GM12878 (cell line): Measurements from ENCODE around the gene FAT1. TPM values are rescaled to one million over a fixed set of nuclear protein-coding genes. Genes with fewer than 3 reads are reported as not detected.

ENCODE experiments used
- ATAC-seq: fragments of 200-7000 bp; cut with Tn5 transposase; 3 replicates; pipeline ENCODE4 v1.9.1; 2020; ENCODE audit warnings: mild to moderate bottlenecking, moderate library complexity
- BruUV-seq: library from RNA; stranded (reverse); fragments of 400-500 nt; replicated peaks from 2 replicates; lab custom pipeline; 2021; lab: Mats Ljungman, UMichigan
- CTCF ChIA-PET: fragments of 300-600 bp; sonication (Branson Sonifier 250); formaldehyde crosslinking; extraction: SDS; loops from one replicate; lab custom pipeline; 2021; ENCODE audit warnings: inconsistent platforms; lab: Yijun Ruan, JAX
- POLR2A ChIA-PET: fragments of 350-600 bp; formaldehyde crosslinking; extraction: SDS; loops from one replicate; lab custom pipeline; 2021; ENCODE audit warnings: inconsistent platforms; lab: Charles Lee
- RAD21 ChIA-PET: fragments of 300-600 bp; sonication (Branson Sonifier 250); formaldehyde crosslinking; loops from one replicate; lab custom pipeline; 2023; ENCODE audit warnings: antibody characterized with exemption; ENCODE audit not compliant: unreplicated experiment; lab: Charles Lee
- SMC1A ChIA-PET: fragments of 300-600 bp; sonication (Branson Sonifier 250); formaldehyde crosslinking; loops from one replicate; lab custom pipeline; 2023; ENCODE audit not compliant: unreplicated experiment, uncharacterized antibody; lab: Charles Lee
- DNase-seq: peaks from one replicate; pipeline ENCODE4 v3.0.0-alpha.2; 2011; ENCODE audit warnings: low read depth, low spot score
- FAIRE-seq: peaks from 3 replicates; lab custom pipeline; 2011; peaks lifted over from hg19 to GRCh38; lab: Jason Lieb, UNC
- H2AFZ ChIP-seq: 2 replicates; pipeline ENCODE4 v1.6.0; 2011; ENCODE audit warnings: low read depth, low read length, control low read depth; ENCODE audit not compliant: control insufficient read depth
- H3K27ac ChIP-seq: 2 replicates; pipeline ENCODE4 v1.5.1; 2011; ENCODE audit warnings: control low read depth; ENCODE audit not compliant: control insufficient read depth, insufficient read depth
- H3K27me3 ChIP-seq, 2 experiments: replicated peaks in 1 of 2; 2 replicates each; pipeline versions ENCODE4 v1.6.0 to v1.6.1; 2011; ENCODE audit warnings: low read length in 1 of 2; ENCODE audit not compliant: control insufficient read depth in 2 of 2, insufficient read depth in 2 of 2
- H3K36me3 ChIP-seq, 2 experiments: 2 replicates each; pipeline ENCODE4 v1.5.1; 2011; ENCODE audit warnings: low read length in 1 of 2; ENCODE audit not compliant: control insufficient read depth in 2 of 2, insufficient read depth in 2 of 2
- H3K4me1 ChIP-seq: 2 replicates; pipeline ENCODE4 v1.6.1; 2011; ENCODE audit warnings: mild to moderate bottlenecking, low read length, moderate library complexity, mixed read lengths; ENCODE audit not compliant: control insufficient read depth, insufficient read depth
- H3K4me2 ChIP-seq: 2 replicates; pipeline ENCODE4 v1.6.0; 2011; ENCODE audit warnings: control low read depth; ENCODE audit not compliant: control insufficient read depth, insufficient read depth
- H3K4me3 ChIP-seq: fragments of 200-600 bp; sonication (generic); 2 replicates; pipeline ENCODE4 v1.5.1; 2016
- H3K79me2 ChIP-seq: 2 replicates; pipeline ENCODE4 v1.6.0; 2011; ENCODE audit warnings: low read length; ENCODE audit not compliant: control insufficient read depth, insufficient read depth
- H3K9ac ChIP-seq: 2 replicates; pipeline ENCODE4 v1.8.0; 2011; ENCODE audit warnings: low read length, control low read depth, mixed read lengths; ENCODE audit not compliant: control insufficient read depth, insufficient read depth
- H3K9me3 ChIP-seq: replicated peaks from 3 replicates; pipeline ENCODE4 v1.5.1; 2011; ENCODE audit warnings: mild to moderate bottlenecking, low read length; ENCODE audit not compliant: control insufficient read depth, insufficient read depth
- H4K20me1 ChIP-seq: 2 replicates; pipeline ENCODE4 v1.6.0; 2011; ENCODE audit not compliant: control insufficient read depth, insufficient read depth
- ESRRA ChIP-seq: IDR thresholded peaks from 2 replicates; pipeline ENCODE4 v1.6.1; 2012; ENCODE audit warnings: mild to moderate bottlenecking, low read length, improper control_type of control experiment
- ETV6 ChIP-seq, 2 experiments: fragments of 450-650 bp in 1 of 2; IDR thresholded peaks in 1 of 2; conservative IDR thresholded peaks in 1 of 2; 2 replicates each; pipeline ENCODE4 v1.6.1; 2014; ENCODE audit warnings: antibody characterized with exemption in 1 of 2, borderline replicate concordance in 1 of 2, low read depth in 1 of 2, mild to moderate bottlenecking in 1 of 2, moderate library complexity in 1 of 2
- PRDM15 ChIP-seq: fragments of 450-650 bp; formaldehyde crosslinking; IDR thresholded peaks from 2 replicates; pipeline ENCODE4 v1.4.0; 2020; ENCODE audit warnings: mild to moderate bottlenecking, moderate library complexity
- RELA ChIP-seq: fragments of 450-650 bp; IDR thresholded peaks from 2 replicates; pipeline ENCODE4 v1.8.0; 2014; ENCODE audit warnings: borderline replicate concordance; ENCODE audit not compliant: partially characterized antibody
- SIX5 ChIP-seq: IDR thresholded peaks from 2 replicates; pipeline ENCODE4 v1.6.1; 2011; ENCODE audit warnings: mild to moderate bottlenecking, low read depth, low read length, moderate library complexity; ENCODE audit not compliant: severe bottlenecking
- SMAD1 ChIP-seq: fragments of 450-650 bp; IDR thresholded peaks from 2 replicates; pipeline ENCODE4 v1.6.1; 2018; ENCODE audit warnings: mild to moderate bottlenecking, low read depth; ENCODE audit not compliant: partially characterized antibody
- TAF1 ChIP-seq: IDR thresholded peaks from 2 replicates; pipeline ENCODE4 v1.6.1; 2011; ENCODE audit warnings: mild to moderate bottlenecking, low read depth, low read length, borderline replicate concordance
- WGBS: methylation state at CpG from one replicate; pipeline ENCODE4 v1.1.6; 2016; ENCODE audit warnings: low lambda C conversion rate; ENCODE audit not compliant: insufficient replicate concordance, insufficient coverage; ENCODE audit errors: missing lambda C conversion rate; 5-methylcytosine and 5-hydroxymethylcytosine counted together
- in situ Hi-C: fragments of 300-500 bp; cut with MboI; formaldehyde crosslinking; loops from 9 replicates; pipeline ENCODE4 v1.14.3; 2018; ENCODE audit warnings: mixed read lengths
- intact Hi-C: fragments of 100-400 bp; cut with micrococcal nuclease; formaldehyde crosslinking; loops from one replicate; pipeline ENCODE4 v1.14.2; 2022; ENCODE audit not compliant: unreplicated experiment
- polyA plus RNA-seq, 11 experiments: library from polyadenylated mRNA; depleted of rRNA in 4 of 11; unstranded in 6 of 11; stranded (reverse) in 5 of 11; fragments of >200 nt; fragmentation: Nextera tagmentation in 4 of 11; fragmentation: Illumina TruSeq in 1 of 11; extraction: Ambion mirVana in 4 of 11; extraction: Trizol in 1 of 11; gene quantifications; 1 replicate in 1 of 11; 2 replicates in 10 of 11; pipeline versions ENCODE4 v1.2.1 to v1.2.3, GENCODE V29; 2011 to 2016; ENCODE audit warnings: inconsistent platforms in 2 of 11, missing spikeins in 2 of 11, low read depth in 1 of 11
- total RNA-seq, 4 experiments: library from RNA; depleted of rRNA in 3 of 4; stranded (reverse); fragments of >200 nt in 3 of 4; fragmentation: Illumina TruSeq in 1 of 4; extraction: Trizol in 1 of 4; gene quantifications; 2 replicates each; pipeline versions ENCODE4 v1.2.1 to v1.2.3, GENCODE V29; 2013 to 2021
- TF ChIP-seq, protein P1 (sequence below): fragments of 450-650 bp; conservative IDR thresholded peaks from 2 replicates; pipeline ENCODE4 v1.6.1; 2017; ENCODE audit warnings: mild to moderate bottlenecking, moderate library complexity
- TF ChIP-seq, protein P2 (sequence below): IDR thresholded peaks from 2 replicates; pipeline ENCODE4 v1.6.1; 2011; ENCODE audit warnings: low read depth, mild to moderate bottlenecking, low read length, moderate library complexity, borderline replicate concordance; ENCODE audit errors: extremely low read depth

The FAT1 gene
- total and polyA plus RNA-seq, 10 of the 15 experiments (the other 5 are each of a cell fraction or from before 2014, with no cell fraction given), result 0.04 to 11.8 (median 0.11) TPM; not detected in 1

DNA sequence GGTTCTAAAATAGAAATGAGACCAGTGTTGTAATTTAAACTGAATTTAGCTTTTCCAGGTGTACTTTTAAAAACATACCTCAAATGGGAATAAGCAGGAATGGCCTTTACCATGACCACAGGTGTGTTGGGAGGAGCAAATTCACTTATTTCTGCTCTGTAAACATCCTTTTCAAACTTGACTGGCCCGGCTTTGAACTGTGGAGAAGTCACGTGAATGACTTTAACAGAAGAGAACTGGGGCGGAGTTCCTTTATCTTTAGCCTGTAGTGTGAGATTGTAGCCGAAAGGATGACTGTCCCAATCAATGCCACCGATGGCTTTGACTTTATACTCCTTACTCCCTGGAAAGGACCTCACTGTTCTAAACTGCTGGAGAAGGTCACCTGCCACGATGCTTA, 15.1 kb downstream of the FAT1 start:
- POLR2A ChIA-PET, result no interaction called here
- ATAC-seq, result no peak
- no peak overlapping the region for H3K4me2 ChIP-seq
- H3K36me3 ChIP-seq, result no peaks in the 10 kb centered on the region
- H2AFZ ChIP-seq, result no peak overlapping the region
- DNase-seq, result no peak
- no TSS peak for BruUV-seq
- 24% methylated on average over 6 of the region's 6 CpGs for WGBS
- RAD21 ChIA-PET, result no interaction called here
- H3K27ac ChIP-seq, result no peak overlapping the region
- CTCF ChIA-PET, result no interaction called here
- H3K9me3 ChIP-seq, result no peaks in the 10 kb centered on the region; the same call in 2 of the 3 replicates
- no peaks in the 10 kb centered on the region for H3K79me2 ChIP-seq
- H3K9ac ChIP-seq, result no peak overlapping the region
- TF ChIP-seq SMAD1 (no peak), RELA (no peak), ETV6 (conservative IDR thresholded peaks at IDR 0.05 in 1 of 2, IDR thresholded peaks at IDR 0.05 in 1 of 2; ENCODE audit: borderline replicate concordance in 1 of 2, low read depth in 1 of 2) (no peak), TAF1 (no peak), ESRRA (no peak), SIX5 (no peak), PRDM15 (CRISPR knock-in tag) (no peak)
- TF ChIP-seq, protein P1, sequence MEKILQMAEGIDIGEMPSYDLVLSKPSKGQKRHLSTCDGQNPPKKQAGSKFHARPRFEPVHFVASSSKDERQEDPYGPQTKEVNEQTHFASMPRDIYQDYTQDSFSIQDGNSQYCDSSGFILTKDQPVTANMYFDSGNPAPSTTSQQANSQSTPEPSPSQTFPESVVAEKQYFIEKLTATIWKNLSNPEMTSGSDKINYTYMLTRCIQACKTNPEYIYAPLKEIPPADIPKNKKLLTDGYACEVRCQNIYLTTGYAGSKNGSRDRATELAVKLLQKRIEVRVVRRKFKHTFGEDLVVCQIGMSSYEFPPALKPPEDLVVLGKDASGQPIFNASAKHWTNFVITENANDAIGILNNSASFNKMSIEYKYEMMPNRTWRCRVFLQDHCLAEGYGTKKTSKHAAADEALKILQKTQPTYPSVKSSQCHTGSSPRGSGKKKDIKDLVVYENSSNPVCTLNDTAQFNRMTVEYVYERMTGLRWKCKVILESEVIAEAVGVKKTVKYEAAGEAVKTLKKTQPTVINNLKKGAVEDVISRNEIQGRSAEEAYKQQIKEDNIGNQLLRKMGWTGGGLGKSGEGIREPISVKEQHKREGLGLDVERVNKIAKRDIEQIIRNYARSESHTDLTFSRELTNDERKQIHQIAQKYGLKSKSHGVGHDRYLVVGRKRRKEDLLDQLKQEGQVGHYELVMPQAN, result no peak
- TF ChIP-seq, protein P2, sequence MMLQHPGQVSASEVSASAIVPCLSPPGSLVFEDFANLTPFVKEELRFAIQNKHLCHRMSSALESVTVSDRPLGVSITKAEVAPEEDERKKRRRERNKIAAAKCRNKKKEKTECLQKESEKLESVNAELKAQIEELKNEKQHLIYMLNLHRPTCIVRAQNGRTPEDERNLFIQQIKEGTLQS, result no peak
- TF ChIP-seq, all 136 proteins: peak for 0
- no peaks in the 10 kb centered on the region for H4K20me1 ChIP-seq
- SMC1A ChIA-PET, result no interaction called here
- H3K27me3 ChIP-seq, result no peaks in the 10 kb centered on the region
- intact Hi-C loops, result no loop called here
- no peak for FAIRE-seq
- H3K4me3 ChIP-seq, result no peak overlapping the region
- in situ Hi-C loops, result no loop called here
- H3K4me1 ChIP-seq, result no peaks in the 10 kb centered on the region
